ENCODE measurements around the gene ATP4B.

The ATP4B gene

GRCh38 chr13:113620036-113620796, 37.8 kb downstream of the ATP4B start:
- no peak overlapping the region for H3K9ac ChIP-seq (ENCODE audit: low read depth, low read length)

GRCh38 chr13:113618455-113618854, 39.5 kb downstream of the ATP4B start:
- Histone ChIP-seq H3K36me3 (ENCODE audit: insufficient read depth, low read depth, low read length) (peaks cover 30% of the 10 kb centered on the region), H3K27ac (ENCODE audit: low read length) (no peak overlapping the region)

More at GRCh38 chr13:113620036-113620796, 37.8 kb downstream of the ATP4B start:
- no peak overlapping the region for H3K4me3 ChIP-seq (ENCODE audit: low read length)
- peaks cover 15% of the 10 kb centered on the region for H3K4me1 ChIP-seq (ENCODE audit: insufficient read depth, low read length)
- H3K27me3 ChIP-seq (ENCODE audit: insufficient read depth, low read length) = no peaks in the 10 kb centered on the region
- peaks cover 6% of the 10 kb centered on the region for H3K9me3 ChIP-seq (ENCODE audit: insufficient read depth, low read depth, low read length)
- H3K36me3 ChIP-seq (ENCODE audit: insufficient read depth, low read depth, low read length) = peaks cover 32% of the 10 kb centered on the region
- no peak overlapping the region for H3K27ac ChIP-seq (ENCODE audit: low read length)

GRCh38 chr13:113617961-113618360, 40.0 kb downstream of the ATP4B start:
- Histone ChIP-seq H3K4me1 (ENCODE audit: insufficient read depth, low read length) (peaks cover 15% of the 10 kb centered on the region), H3K9ac (ENCODE audit: low read depth, low read length) (no peak overlapping the region), H3K9me3 (ENCODE audit: insufficient read depth, low read depth, low read length) (peaks cover under 1% of the 10 kb centered on the region; the same call in 1 of the 2 replicates), H3K27me3 (ENCODE audit: insufficient read depth, low read length) (no peaks in the 10 kb centered on the region), H3K27ac (ENCODE audit: low read length) (no peak overlapping the region), H3K4me3 (ENCODE audit: low read length) (no peak overlapping the region), H3K36me3 (ENCODE audit: insufficient read depth, low read depth, low read length) (peaks cover 29% of the 10 kb centered on the region)

More at GRCh38 chr13:113618455-113618854, 39.5 kb downstream of the ATP4B start:
- no peak overlapping the region for H3K9ac ChIP-seq (ENCODE audit: low read depth, low read length)
- H3K9me3 ChIP-seq (ENCODE audit: insufficient read depth, low read depth, low read length) = peaks cover 3% of the 10 kb centered on the region; the same call in 1 of the 2 replicates
- H3K4me1 ChIP-seq (ENCODE audit: insufficient read depth, low read length) = peaks cover 15% of the 10 kb centered on the region
- no peaks in the 10 kb centered on the region for H3K27me3 ChIP-seq (ENCODE audit: insufficient read depth, low read length)
- H3K4me3 ChIP-seq (ENCODE audit: low read length) = no peak overlapping the region

GRCh38 chr13:113616991-113617749, 40.8 kb downstream of the ATP4B start:
- H3K9ac ChIP-seq (ENCODE audit: low read depth, low read length) = peak overlapping the region; percentile 73
- H3K27me3 ChIP-seq (ENCODE audit: insufficient read depth, low read length) = no peaks in the 10 kb centered on the region
- H3K9me3 ChIP-seq (ENCODE audit: insufficient read depth, low read depth, low read length) = no peaks in the 10 kb centered on the region
- peak overlapping the region; percentile 15; the same call in 1 of the 2 replicates for H3K4me3 ChIP-seq (ENCODE audit: low read length)
- H3K4me1 ChIP-seq (ENCODE audit: insufficient read depth, low read length) = peaks cover 15% of the 10 kb centered on the region
- H3K36me3 ChIP-seq (ENCODE audit: insufficient read depth, low read depth, low read length) = peaks cover 27% of the 10 kb centered on the region
- H3K27ac ChIP-seq (ENCODE audit: low read length) = peak overlapping the region; percentile 87

GRCh38 chr13:113616281-113616906, 41.6 kb downstream of the ATP4B start:
- H3K4me3 ChIP-seq (ENCODE audit: low read length) = peak overlapping the region; percentile 15; the same call in 1 of the 2 replicates
- peak overlapping the region; percentile 87 for H3K27ac ChIP-seq (ENCODE audit: low read length)
- no peaks in the 10 kb centered on the region for H3K9me3 ChIP-seq (ENCODE audit: insufficient read depth, low read depth, low read length)
- H3K4me1 ChIP-seq (ENCODE audit: insufficient read depth, low read length) = peaks cover 15% of the 10 kb centered on the region
- peak overlapping the region; percentile 73 for H3K9ac ChIP-seq (ENCODE audit: low read depth, low read length)
- peaks cover 35% of the 10 kb centered on the region for H3K36me3 ChIP-seq (ENCODE audit: insufficient read depth, low read depth, low read length)
- no peaks in the 10 kb centered on the region for H3K27me3 ChIP-seq (ENCODE audit: insufficient read depth, low read length)

- Histone ChIP-seq H3K4me3 (ENCODE audit: low read length) (no peak overlapping the region), H3K9ac (ENCODE audit: low read depth, low read length) (no peak overlapping the region), H3K9me3 (ENCODE audit: insufficient read depth, low read depth, low read length) (no peaks in the 10 kb centered on the region), H3K27me3 (ENCODE audit: insufficient read depth, low read length) (no peaks in the 10 kb centered on the region), H3K27ac (ENCODE audit: low read length) (no peak overlapping the region), H3K4me1 (ENCODE audit: insufficient read depth, low read length) (peaks cover 15% of the 10 kb centered on the region), H3K36me3 (ENCODE audit: insufficient read depth, low read depth, low read length) (peaks cover 45% of the 10 kb centered on the region)
Observed at GRCh38 chr13:113613789-113614379, 44.1 kb downstream of the ATP4B start.

- peaks cover 48% of the 10 kb centered on the region for H3K36me3 ChIP-seq (ENCODE audit: insufficient read depth, low read depth, low read length)
- no peaks in the 10 kb centered on the region for H3K9me3 ChIP-seq (ENCODE audit: insufficient read depth, low read depth, low read length)
- no peaks in the 10 kb centered on the region for H3K27me3 ChIP-seq (ENCODE audit: insufficient read depth, low read length)
- H3K4me1 ChIP-seq (ENCODE audit: insufficient read depth, low read length) = peaks cover 11% of the 10 kb centered on the region
- no peak overlapping the region for H3K27ac ChIP-seq (ENCODE audit: low read length)
- no peak overlapping the region for H3K4me3 ChIP-seq (ENCODE audit: low read length)
- no peak overlapping the region for H3K9ac ChIP-seq (ENCODE audit: low read depth, low read length)
Observed at GRCh38 chr13:113612607-113613006, 45.4 kb downstream of the ATP4B start.

GRCh38 chr13:113611996-113612395, 46.0 kb downstream of the ATP4B start:
- Histone ChIP-seq H3K4me1 (ENCODE audit: insufficient read depth, low read length) (peaks cover 10% of the 10 kb centered on the region), H3K4me3 (ENCODE audit: low read length) (no peak overlapping the region), H3K27me3 (ENCODE audit: insufficient read depth, low read length) (no peaks in the 10 kb centered on the region), H3K36me3 (ENCODE audit: insufficient read depth, low read depth, low read length) (peaks cover 48% of the 10 kb centered on the region), H3K9ac (ENCODE audit: low read depth, low read length) (no peak overlapping the region), H3K27ac (ENCODE audit: low read length) (no peak overlapping the region), H3K9me3 (ENCODE audit: insufficient read depth, low read depth, low read length) (no peaks in the 10 kb centered on the region)

GRCh38 chr13:113610266-113610665, 47.7 kb downstream of the ATP4B start:
- Histone ChIP-seq H3K36me3 (ENCODE audit: insufficient read depth, low read depth, low read length) (peaks cover 44% of the 10 kb centered on the region), H3K4me3 (ENCODE audit: low read length) (no peak overlapping the region), H3K27ac (ENCODE audit: low read length) (no peak overlapping the region), H3K9ac (ENCODE audit: low read depth, low read length) (no peak overlapping the region), H3K4me1 (ENCODE audit: insufficient read depth, low read length) (no peaks in the 10 kb centered on the region), H3K27me3 (ENCODE audit: insufficient read depth, low read length) (no peaks in the 10 kb centered on the region), H3K9me3 (ENCODE audit: insufficient read depth, low read depth, low read length) (no peaks in the 10 kb centered on the region)

- no peaks in the 10 kb centered on the region for H3K9me3 ChIP-seq (ENCODE audit: insufficient read depth, low read depth, low read length)
- H3K4me1 ChIP-seq (ENCODE audit: insufficient read depth, low read length) = no peaks in the 10 kb centered on the region
- H3K27me3 ChIP-seq (ENCODE audit: insufficient read depth, low read length) = no peaks in the 10 kb centered on the region
- no peak overlapping the region for H3K4me3 ChIP-seq (ENCODE audit: low read length)
- H3K27ac ChIP-seq (ENCODE audit: low read length) = no peak overlapping the region
- H3K9ac ChIP-seq (ENCODE audit: low read depth, low read length) = no peak overlapping the region
- H3K36me3 ChIP-seq (ENCODE audit: insufficient read depth, low read depth, low read length) = peaks cover 37% of the 10 kb centered on the region
Observed at GRCh38 chr13:113609616-113610015, 48.4 kb downstream of the ATP4B start.

GRCh38 chr13:113608967-113609533, 48.9 kb downstream of the ATP4B start:
- no peak overlapping the region for H3K9ac ChIP-seq (ENCODE audit: low read depth, low read length)
- H3K9me3 ChIP-seq (ENCODE audit: insufficient read depth, low read depth, low read length) = no peaks in the 10 kb centered on the region
- H3K4me1 ChIP-seq (ENCODE audit: insufficient read depth, low read length) = no peaks in the 10 kb centered on the region
- no peaks in the 10 kb centered on the region for H3K27me3 ChIP-seq (ENCODE audit: insufficient read depth, low read length)
- H3K36me3 ChIP-seq (ENCODE audit: insufficient read depth, low read depth, low read length) = peaks cover 36% of the 10 kb centered on the region
- H3K27ac ChIP-seq (ENCODE audit: low read length) = no peak overlapping the region
- H3K4me3 ChIP-seq (ENCODE audit: low read length) = no peak overlapping the region
